Muscle of arm (tissue), 12 donors: ENCODE data around the gene ATP13A4. TPM values are rescaled to one million over a fixed set of nuclear protein-coding genes. Genes with fewer than 3 reads are reported as not detected.

Experiments
- DNase-seq: peaks from one replicate; pipeline ENCODE4 v3.0.0-alpha.2; 2013
- polyA plus RNA-seq, 12 donors: library from polyadenylated mRNA; unstranded; fragments of 120-200 nt; gene quantifications; one replicate each; pipeline ENCODE4 v1.2.1, GENCODE V29; 2013; ENCODE audit not compliant: insufficient read length in 12 of 12

Gene ATP13A4
- polyA plus RNA-seq, 12 donors = 0.27 to 12.3 (median 1.5) TPM; not detected in 1

- no peak for DNase-seq
Observed at GRCh38 chr3:193407688-193408087, 147.0 kb downstream of the ATP13A4 start.

GRCh38 chr3:193407112-193407511 is 147.6 kb downstream of the ATP13A4 start:
- DNase-seq = no peak

GRCh38 chr3:193403307-193403706 is 151.4 kb downstream of the ATP13A4 start:
- DNase-seq = no peak

GRCh38 chr3:193400304-193400703 is 154.4 kb downstream of the ATP13A4 start:
- no peak for DNase-seq

- DNase-seq = no peak
Observed at GRCh38 chr3:193396451-193397244, 158.0 kb downstream of the ATP13A4 start.

GRCh38 chr3:193391902-193392301 is 162.8 kb downstream of the ATP13A4 start:
- no peak for DNase-seq

GRCh38 chr3:193389335-193389734 is 165.4 kb downstream of the ATP13A4 start:
- DNase-seq = no peak

GRCh38 chr3:193388361-193388760 is 166.3 kb downstream of the ATP13A4 start:
- DNase-seq = no peak

GRCh38 chr3:193387596-193387995 is 167.1 kb downstream of the ATP13A4 start:
- DNase-seq = no peak

- no peak for DNase-seq
Observed at GRCh38 chr3:193378706-193379105, 176.0 kb downstream of the ATP13A4 start, which contains the start of gene ATP13A5. Gene ATP13A5, minus strand, starts transcription at chr3:193378753. Its CDS starts 28 bp downstream, at chr3:193378725.

- no peak for DNase-seq
Observed at GRCh38 chr3:193377591-193377990, 177.1 kb downstream of the ATP13A4 start.

- no peak for DNase-seq
Observed at GRCh38 chr3:193375614-193376013, 179.1 kb downstream of the ATP13A4 start.

- no peak for DNase-seq
Observed at GRCh38 chr3:193372783-193373182, 181.9 kb downstream of the ATP13A4 start.

GRCh38 chr3:193367868-193368267 is 186.8 kb downstream of the ATP13A4 start:
- DNase-seq = no peak

GRCh38 chr3:193357291-193357690 is 197.4 kb downstream of the ATP13A4 start:
- no peak for DNase-seq

GRCh38 chr3:193354423-193354822 is 200.3 kb downstream of the ATP13A4 start:
- no peak for DNase-seq

Other genes with a start within 250 kb of the ATP13A4 start
- 1 to 10 TPM in 3 of 12 donors, under 1 TPM in 7, not detected in 2; 0.17 to 1.8 (median 0.56) TPM for gene ATP13A5, start 176.1 kb downstream of the ATP13A4 start, polyA plus RNA-seq
- gene OPA1, start 38.3 kb upstream of the ATP13A4 start, polyA plus RNA-seq = 10 to 100 TPM in 11 of 12 donors, not detected in 1; 39.8 to 60.7 (median 52.1) TPM